Adipocyte (in vitro differentiated cells): Measurements from ENCODE around the gene METTL16.

ENCODE experiments used
- DNase-seq: peaks from one replicate; pipeline ENCODE4 v3.0.0-alpha.2; 2015; ENCODE audit warnings: low read depth
- H3K27me3 ChIP-seq: replicated peaks from 2 replicates; pipeline ENCODE4 v1.7.0; 2013; ENCODE audit warnings: mild to moderate bottlenecking, low read length, moderate library complexity; ENCODE audit not compliant: control insufficient read depth, insufficient read depth
- H3K36me3 ChIP-seq: 2 replicates; pipeline ENCODE4 v1.7.0; 2013; ENCODE audit warnings: low read length, mild to moderate bottlenecking, moderate library complexity; ENCODE audit not compliant: control insufficient read depth, insufficient read depth, severe bottlenecking
- H3K4me1 ChIP-seq: 2 replicates; pipeline ENCODE4 v1.7.0; 2013; ENCODE audit warnings: mild to moderate bottlenecking, low read length, moderate library complexity; ENCODE audit not compliant: control insufficient read depth, insufficient read depth
- H3K4me3 ChIP-seq: 2 replicates; pipeline ENCODE4 v1.7.0; 2013; ENCODE audit warnings: mild to moderate bottlenecking, low read length, moderate library complexity
- H3K9ac ChIP-seq: 2 replicates; pipeline ENCODE4 v1.7.0; 2013; ENCODE audit warnings: mild to moderate bottlenecking, low read length, moderate library complexity
- H3K9me3 ChIP-seq: 2 replicates; pipeline ENCODE4 v1.7.0; 2013; ENCODE audit warnings: mild to moderate bottlenecking, low read length, moderate library complexity; ENCODE audit not compliant: control insufficient read depth

METTL16 gene

GRCh38 chr17:2385240-2386210 is 126.2 kb downstream of the METTL16 start:
- no peaks in the 10 kb centered on the region for H3K27me3 ChIP-seq
- no peaks in the 10 kb centered on the region for H3K9me3 ChIP-seq
- H3K36me3 ChIP-seq = peaks cover 21% of the 10 kb centered on the region
- peaks cover 30% of the 10 kb centered on the region for H3K4me1 ChIP-seq
- no peak overlapping the region for H3K4me3 ChIP-seq
- no peak for DNase-seq
- no peak overlapping the region for H3K9ac ChIP-seq

GRCh38 chr17:2384439-2385127 is 127.1 kb downstream of the METTL16 start:
- H3K27me3 ChIP-seq = no peaks in the 10 kb centered on the region
- H3K36me3 ChIP-seq = peaks cover 21% of the 10 kb centered on the region
- H3K9me3 ChIP-seq = no peaks in the 10 kb centered on the region
- H3K9ac ChIP-seq = no peak overlapping the region
- no peak overlapping the region for H3K4me3 ChIP-seq
- peaks cover 25% of the 10 kb centered on the region for H3K4me1 ChIP-seq
- DNase-seq = no peak

- DNase-seq = no peak
- Histone ChIP-seq H3K4me3 (no peak overlapping the region), H3K9ac (no peak overlapping the region), H3K4me1 (peaks cover 25% of the 10 kb centered on the region), H3K9me3 (no peaks in the 10 kb centered on the region), H3K27me3 (no peaks in the 10 kb centered on the region), H3K36me3 (peaks cover 30% of the 10 kb centered on the region)
Measured at GRCh38 chr17:2383628-2384167, 128.0 kb downstream of the METTL16 start.

- Histone ChIP-seq H3K9me3 (no peaks in the 10 kb centered on the region), H3K27me3 (no peaks in the 10 kb centered on the region), H3K4me3 (no peak overlapping the region), H3K4me1 (peaks cover 25% of the 10 kb centered on the region), H3K36me3 (peaks cover 32% of the 10 kb centered on the region), H3K9ac (peak overlapping the region; percentile 47)
- no peak for DNase-seq
Measured at GRCh38 chr17:2380950-2381649, 130.6 kb downstream of the METTL16 start.

- peaks cover 25% of the 10 kb centered on the region for H3K36me3 ChIP-seq
- peaks cover 25% of the 10 kb centered on the region for H3K4me1 ChIP-seq
- H3K4me3 ChIP-seq = no peak overlapping the region
- H3K9me3 ChIP-seq = no peaks in the 10 kb centered on the region
- DNase-seq = no peak
- no peaks in the 10 kb centered on the region for H3K27me3 ChIP-seq
- H3K9ac ChIP-seq = peak overlapping the region; percentile 47
Measured at GRCh38 chr17:2380226-2380922, 131.3 kb downstream of the METTL16 start.

GRCh38 chr17:2379489-2380225 is 132.0 kb downstream of the METTL16 start:
- no peaks in the 10 kb centered on the region for H3K27me3 ChIP-seq
- H3K9ac ChIP-seq = peak overlapping the region; percentile 47
- H3K4me1 ChIP-seq = peaks cover 25% of the 10 kb centered on the region
- no peaks in the 10 kb centered on the region for H3K9me3 ChIP-seq
- H3K36me3 ChIP-seq = peaks cover 24% of the 10 kb centered on the region
- DNase-seq = no peak
- no peak overlapping the region for H3K4me3 ChIP-seq

GRCh38 chr17:2378905-2379304 is 132.8 kb downstream of the METTL16 start:
- H3K4me3 ChIP-seq = no peak overlapping the region
- H3K9ac ChIP-seq = no peak overlapping the region
- peaks cover 25% of the 10 kb centered on the region for H3K4me1 ChIP-seq
- DNase-seq = no peak
- H3K9me3 ChIP-seq = no peaks in the 10 kb centered on the region
- H3K36me3 ChIP-seq = peaks cover 24% of the 10 kb centered on the region
- H3K27me3 ChIP-seq = no peaks in the 10 kb centered on the region

GRCh38 chr17:2377659-2378058 is 134.0 kb downstream of the METTL16 start:
- H3K36me3 ChIP-seq = peaks cover 24% of the 10 kb centered on the region
- H3K27me3 ChIP-seq = no peaks in the 10 kb centered on the region
- H3K9me3 ChIP-seq = no peaks in the 10 kb centered on the region
- H3K9ac ChIP-seq = no peak overlapping the region
- H3K4me1 ChIP-seq = peaks cover 21% of the 10 kb centered on the region
- no peak for DNase-seq
- no peak overlapping the region for H3K4me3 ChIP-seq

- no peak overlapping the region for H3K4me3 ChIP-seq
- no peaks in the 10 kb centered on the region for H3K27me3 ChIP-seq
- no peak for DNase-seq
- peaks cover 8% of the 10 kb centered on the region for H3K4me1 ChIP-seq
- no peak overlapping the region for H3K9ac ChIP-seq
- H3K9me3 ChIP-seq = no peaks in the 10 kb centered on the region
- H3K36me3 ChIP-seq = peaks cover 28% of the 10 kb centered on the region
Measured at GRCh38 chr17:2376107-2376506, 135.6 kb downstream of the METTL16 start.

- Histone ChIP-seq H3K4me3 (no peak overlapping the region), H3K9ac (no peak overlapping the region), H3K4me1 (peaks cover 2% of the 10 kb centered on the region), H3K9me3 (no peaks in the 10 kb centered on the region), H3K36me3 (peaks cover 28% of the 10 kb centered on the region), H3K27me3 (no peaks in the 10 kb centered on the region)
- no peak for DNase-seq
Measured at GRCh38 chr17:2375406-2375805, 136.3 kb downstream of the METTL16 start.
